HT-29 (cell line): Measurements from ENCODE around the gene TMEM222. TPM values are rescaled to one million over a fixed set of nuclear protein-coding genes. Genes with fewer than 3 reads are reported as not detected.
"Not testable (repeated sequence)": the region's sequence is repeated elsewhere in the genome, so short reads cannot be mapped to it uniquely, and the experiment has no call there.

Experiments used
- DNase-seq: peaks from one replicate; pipeline ENCODE4 v3.0.0-alpha.2; 2015; ENCODE audit warnings: low spot score
- total RNA-seq: library from RNA; depleted of rRNA; stranded (reverse); fragments of >200 nt; shearing (Covaris generic); gene quantifications from 2 replicates; pipeline ENCODE4 v1.2.3, GENCODE V29; 2014; rRNA removed

TMEM222 gene, protein sequence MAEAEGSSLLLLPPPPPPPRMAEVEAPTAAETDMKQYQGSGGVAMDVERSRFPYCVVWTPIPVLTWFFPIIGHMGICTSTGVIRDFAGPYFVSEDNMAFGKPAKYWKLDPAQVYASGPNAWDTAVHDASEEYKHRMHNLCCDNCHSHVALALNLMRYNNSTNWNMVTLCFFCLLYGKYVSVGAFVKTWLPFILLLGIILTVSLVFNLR
- 80.1 and 90.2 TPM in 2 replicates for total RNA-seq

DNA sequence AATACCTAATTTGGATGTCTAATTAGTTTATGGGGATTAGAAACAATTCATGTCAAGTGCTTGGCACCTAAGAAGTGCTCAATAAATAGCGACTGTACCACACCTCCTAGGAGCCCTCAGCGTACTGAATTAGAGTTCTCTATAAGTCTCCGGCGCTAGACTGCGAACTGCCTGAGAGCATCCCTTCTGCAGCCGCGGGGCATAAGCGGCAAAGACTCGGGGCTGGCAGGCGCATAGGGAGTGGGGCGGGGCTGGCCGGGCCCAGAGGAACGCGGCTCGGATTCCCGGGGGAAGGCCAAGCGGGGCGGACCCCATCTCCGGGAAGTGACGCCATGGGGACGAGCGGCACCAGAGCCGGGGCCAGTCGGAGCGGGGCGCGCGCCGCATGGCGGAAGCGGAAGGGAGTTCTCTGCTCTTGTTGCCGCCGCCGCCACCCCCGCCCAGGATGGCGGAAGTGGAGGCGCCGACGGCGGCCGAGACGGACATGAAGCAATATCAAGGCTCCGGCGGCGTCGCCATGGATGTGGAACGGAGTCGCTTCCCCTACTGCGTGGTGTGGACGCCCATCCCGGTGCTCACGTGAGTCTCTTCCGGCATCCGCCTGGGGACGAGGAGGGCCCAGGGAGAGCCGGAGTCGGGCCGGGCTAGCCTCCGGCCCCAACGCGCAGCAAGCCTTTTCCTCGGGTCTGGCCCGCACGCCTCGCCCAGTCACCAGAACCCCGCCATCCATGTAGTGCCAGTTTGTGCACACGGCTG, at the start of gene TMEM222:
TMEM222 (plus strand) TSS at position 351 of the 756 bp plus-strand sequence; CDS start at position 386, 35 bp downstream.
- DNase-seq, result peak; percentile 96

DNA sequence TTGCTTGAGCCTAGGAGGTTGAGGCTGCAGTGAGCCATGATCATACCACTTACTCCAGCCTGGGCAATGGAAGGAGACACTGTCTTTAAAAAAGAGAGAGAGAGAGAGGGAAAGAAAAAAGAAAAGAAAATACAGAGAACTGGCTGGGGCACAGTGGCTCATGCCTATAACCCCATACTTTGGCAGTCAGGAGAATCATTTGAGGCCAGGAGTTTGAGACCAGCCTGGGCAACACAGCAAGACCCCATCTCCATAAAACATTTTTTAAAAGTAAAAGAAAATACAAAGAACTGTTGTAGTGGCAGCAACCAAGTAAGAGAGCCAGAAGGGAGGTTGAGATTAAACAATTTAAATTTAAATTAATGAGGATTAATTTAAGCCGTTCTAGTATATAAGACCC, 47.8 kb upstream of the TMEM222 start:
- DNase-seq, result no peak

DNA sequence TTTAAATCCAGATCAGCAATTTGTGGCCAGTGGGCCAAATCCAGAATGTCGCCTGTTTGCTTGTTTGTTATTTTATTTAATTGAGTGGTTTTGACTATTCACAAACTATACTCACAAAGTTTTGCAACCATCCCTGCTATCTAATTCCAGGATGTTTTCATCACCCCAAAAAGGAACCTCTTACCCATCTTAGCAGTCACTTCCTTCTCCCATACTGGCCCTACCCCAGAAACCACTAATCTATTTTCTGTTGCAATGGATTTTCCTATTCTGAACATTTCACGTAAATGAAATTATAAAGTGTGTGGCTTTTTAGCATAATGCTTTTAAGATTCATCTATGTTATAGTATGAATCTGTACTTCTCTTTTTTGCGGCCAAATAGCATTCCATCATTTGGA, 46.3 kb upstream of the TMEM222 start:
- DNase-seq, result no peak

DNA sequence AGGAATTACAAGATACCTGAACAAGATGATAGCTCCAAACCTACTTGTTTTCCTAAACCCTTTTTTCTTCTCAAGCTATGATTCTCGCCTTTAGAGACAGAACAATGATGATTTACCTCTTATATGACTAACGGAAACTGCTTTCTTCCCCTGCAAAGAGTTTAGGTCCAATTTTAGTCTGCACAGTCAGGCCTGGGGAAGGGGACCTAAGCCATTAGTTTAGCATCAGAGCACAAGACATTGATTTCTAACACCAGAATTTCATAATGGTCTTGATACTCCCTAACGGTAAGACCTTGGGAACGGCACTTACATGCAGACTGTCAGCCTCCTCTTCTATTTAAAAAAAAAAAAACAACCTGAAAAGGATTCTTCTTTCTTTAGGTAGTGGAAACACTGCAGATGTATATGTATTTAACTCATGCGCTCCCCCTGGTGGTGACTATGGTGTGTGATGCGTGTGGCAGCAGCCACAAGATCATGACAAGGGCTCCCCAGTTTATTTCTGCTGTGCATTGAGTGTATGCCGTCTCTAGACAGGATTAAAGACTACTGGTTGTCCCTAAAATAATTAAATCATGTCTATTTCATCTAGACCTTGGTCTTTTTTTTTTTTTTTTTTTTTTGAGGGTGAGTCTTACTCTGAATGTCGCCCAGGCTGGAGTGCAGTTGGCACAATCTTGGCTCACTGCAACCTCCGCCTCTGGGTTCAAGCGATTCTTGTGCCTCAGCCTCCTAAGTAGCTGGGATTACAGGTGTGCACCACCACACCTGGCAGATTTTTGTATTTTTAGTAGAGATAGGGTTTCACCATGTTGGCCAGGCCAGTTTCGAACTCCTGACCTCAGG, 37.3 kb upstream of the TMEM222 start:
- peak; percentile 92 for DNase-seq

DNA sequence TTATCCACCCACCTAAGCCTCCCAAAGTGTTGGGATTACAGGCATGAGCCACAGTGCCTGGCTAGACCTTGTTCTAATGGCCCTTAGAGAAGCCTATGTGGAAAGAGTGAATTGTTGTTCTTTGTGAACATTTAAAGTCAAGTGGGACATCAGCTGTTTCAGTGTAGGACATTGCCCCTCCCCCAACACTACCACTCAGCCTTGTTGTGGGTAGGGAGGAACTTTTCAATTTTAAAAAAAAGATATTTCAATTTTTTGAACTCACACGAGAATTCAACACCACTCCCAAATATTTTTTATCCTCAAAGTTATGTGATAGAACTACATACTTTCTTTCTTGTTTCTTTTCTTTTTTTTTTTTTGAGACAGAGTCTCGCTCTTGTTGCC, 36.7 kb upstream of the TMEM222 start:
- DNase-seq, result no peak

DNA sequence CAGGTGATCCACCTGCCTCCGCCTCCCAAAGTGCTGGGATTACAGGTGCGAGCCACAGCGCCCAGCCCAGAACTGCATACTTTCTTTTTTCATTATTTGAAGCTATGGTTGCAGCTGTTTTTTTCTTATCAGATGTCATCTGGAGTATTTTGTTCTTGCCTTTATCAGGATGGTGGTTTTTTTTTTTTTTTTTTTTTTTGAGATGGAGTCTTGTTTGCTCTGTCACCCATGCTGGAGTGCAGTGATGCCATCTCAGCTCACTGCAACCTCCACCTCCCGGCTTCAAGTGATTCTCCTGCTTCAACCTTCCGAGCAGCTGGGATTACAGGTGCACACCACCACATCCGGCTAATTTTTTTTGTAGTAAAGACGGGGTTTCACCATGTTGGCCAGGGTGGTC, 36.1 kb upstream of the TMEM222 start:
- not testable (repeated sequence) for DNase-seq

DNA sequence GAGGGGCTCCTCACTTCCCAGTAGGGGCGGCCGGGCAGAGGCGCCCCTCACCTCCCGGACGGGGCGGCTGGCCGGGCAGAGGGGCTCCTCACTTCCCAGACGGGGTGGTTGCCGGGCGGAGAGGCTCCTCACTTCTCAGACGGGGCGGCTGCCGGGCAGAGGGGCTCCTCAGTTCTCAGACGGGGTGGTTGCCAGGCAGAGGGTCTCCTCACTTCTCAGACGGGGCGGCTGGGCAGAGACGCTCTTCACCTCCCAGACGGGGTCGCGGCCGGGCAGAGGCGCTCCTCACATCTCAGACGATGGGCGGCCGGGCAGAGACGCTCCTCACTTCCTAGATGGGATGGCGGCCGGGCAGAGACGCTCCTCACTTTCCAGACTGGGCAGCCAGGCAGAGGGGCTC, 32.8 kb upstream of the TMEM222 start:
- DNase-seq, result not testable (repeated sequence)

DNA sequence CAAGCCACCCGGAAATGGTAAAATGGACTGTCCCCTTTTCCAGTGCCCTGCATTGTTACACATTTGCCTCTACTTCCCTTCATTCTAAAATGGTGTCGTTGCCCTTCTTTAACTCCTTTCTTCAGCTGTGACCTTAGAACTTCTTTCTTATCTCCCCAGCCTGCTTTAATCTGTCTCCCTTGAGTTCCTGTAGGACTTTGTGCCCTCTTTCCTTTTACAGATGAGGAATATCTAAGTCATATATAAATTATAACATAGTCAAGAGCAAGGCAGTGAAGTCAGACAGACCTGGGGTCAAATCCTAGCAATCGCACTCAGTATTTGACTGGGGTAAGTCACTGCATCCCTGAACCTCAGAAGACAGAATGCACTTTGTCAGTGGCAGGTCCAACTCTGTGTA, 31.4 kb upstream of the TMEM222 start:
- DNase-seq, result no peak

DNA sequence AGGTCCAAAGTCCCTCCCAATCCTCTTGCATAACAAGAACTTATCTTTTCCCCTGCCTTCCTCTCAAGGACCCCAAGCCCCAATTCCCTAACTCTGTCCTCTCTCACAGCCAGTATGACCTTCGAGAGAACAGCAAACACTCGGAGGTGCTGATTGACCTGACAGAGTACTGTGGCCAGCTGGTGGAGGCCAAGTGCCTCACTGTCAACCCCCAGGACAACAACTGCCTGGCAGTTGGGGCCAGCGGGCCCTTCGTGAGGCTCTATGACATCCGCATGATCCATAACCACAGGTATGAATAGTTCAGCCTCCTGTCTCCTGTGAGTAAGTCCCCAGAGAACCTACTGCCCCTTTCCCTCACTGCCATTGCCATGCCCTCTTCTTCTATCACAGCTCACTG, 29.9 kb upstream of the TMEM222 start:
- DNase-seq, result no peak

DNA sequence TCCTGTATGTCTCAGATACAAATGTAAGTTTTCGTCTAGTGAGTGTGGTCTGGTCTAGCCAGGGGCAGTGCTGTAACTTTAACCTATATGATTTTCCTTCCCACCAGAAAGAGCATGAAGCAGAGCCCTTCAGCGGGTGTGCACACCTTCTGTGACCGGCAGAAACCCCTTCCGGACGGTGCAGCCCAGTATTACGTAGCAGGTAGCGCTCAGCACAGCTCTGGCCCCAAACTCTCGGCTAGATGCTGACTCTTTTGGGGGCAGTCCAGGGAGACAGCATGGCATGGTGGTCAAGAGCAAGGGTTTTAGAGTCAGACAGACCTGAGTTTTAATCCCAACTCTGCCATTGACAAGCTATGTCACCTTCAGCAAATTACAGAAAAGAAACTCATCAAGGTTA, 28.0 kb upstream of the TMEM222 start:
- no peak for DNase-seq

DNA sequence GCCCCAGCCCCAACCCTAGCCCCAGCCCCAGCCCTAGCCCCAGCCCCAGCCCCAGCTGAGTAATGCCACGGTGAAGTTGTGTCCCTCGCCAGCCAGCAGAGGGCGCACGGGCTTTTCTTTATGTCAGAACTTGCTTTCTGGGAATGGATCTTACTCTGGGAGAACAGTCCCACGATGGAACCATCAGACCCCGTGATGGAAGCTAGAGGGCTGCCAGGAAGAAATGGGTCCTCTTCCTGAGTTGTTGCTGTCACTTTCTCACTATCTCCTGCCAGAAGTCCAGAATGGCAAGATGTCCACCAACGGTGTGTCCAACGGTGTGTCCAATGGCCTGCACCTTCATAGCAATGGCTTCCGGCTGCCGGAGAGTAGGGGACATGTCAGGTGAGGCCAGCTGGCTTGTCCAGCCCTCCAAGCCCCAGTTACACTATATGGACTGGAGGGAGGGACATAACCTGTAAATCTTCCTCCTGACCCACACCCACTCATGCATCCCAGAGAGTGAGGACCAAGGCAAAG, 25.1 kb upstream of the TMEM222 start:
- peak; percentile 48 for DNase-seq

DNA sequence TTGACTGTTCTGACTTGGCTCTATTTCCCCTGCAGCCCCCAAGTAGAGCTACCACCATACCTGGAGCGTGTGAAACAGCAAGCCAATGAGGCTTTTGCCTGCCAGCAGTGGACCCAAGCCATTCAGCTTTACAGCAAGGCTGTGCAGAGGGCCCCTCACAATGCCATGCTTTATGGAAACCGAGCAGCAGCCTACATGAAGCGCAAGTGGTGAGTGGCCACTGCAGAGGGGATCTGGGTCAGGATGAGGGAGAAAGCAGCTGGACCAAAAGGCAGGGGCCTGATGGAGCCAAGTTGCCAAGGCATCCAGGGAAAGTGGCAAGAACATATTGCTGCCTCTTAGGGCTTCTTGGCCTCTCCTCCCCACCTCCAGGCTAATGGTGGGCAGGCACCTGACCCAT, 24.1 kb upstream of the TMEM222 start:
- no peak for DNase-seq

DNA sequence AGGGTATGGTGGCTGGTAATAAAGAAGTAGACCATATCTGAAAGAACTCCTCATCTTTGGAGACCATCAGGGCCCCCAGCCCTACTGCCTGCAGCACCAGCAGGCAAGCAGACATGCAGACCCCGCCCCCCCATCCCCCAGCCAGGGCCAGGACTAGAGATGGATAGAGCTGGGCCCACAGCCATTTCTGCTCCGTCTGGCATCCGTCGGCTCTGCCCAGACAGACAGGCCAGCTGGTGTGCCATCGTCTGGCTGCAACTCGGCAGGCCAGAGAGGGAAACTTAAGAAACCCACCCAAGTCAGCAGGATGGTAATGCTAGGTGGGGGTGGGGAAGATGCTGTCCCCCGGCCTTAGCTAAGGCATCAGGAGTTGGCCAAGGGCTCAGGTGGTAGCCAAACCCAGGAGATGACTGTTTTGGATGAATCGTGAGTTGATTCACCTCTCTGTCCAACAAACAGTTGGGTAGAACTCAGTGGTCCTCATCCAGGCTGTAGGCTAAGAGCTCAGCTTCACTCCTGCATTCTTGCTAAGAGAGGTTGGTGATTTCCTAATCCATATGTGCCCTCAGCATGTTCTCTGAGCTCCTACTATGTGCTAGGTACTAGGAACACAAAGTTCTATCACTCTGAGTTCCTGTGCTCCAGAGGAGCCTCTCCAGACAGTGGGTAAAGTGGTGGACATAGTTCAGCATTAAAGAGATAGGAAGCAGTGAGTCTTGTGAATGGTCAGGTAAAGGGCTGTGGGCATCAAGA, 23.2 kb upstream of the TMEM222 start:
- no peak for DNase-seq

DNA sequence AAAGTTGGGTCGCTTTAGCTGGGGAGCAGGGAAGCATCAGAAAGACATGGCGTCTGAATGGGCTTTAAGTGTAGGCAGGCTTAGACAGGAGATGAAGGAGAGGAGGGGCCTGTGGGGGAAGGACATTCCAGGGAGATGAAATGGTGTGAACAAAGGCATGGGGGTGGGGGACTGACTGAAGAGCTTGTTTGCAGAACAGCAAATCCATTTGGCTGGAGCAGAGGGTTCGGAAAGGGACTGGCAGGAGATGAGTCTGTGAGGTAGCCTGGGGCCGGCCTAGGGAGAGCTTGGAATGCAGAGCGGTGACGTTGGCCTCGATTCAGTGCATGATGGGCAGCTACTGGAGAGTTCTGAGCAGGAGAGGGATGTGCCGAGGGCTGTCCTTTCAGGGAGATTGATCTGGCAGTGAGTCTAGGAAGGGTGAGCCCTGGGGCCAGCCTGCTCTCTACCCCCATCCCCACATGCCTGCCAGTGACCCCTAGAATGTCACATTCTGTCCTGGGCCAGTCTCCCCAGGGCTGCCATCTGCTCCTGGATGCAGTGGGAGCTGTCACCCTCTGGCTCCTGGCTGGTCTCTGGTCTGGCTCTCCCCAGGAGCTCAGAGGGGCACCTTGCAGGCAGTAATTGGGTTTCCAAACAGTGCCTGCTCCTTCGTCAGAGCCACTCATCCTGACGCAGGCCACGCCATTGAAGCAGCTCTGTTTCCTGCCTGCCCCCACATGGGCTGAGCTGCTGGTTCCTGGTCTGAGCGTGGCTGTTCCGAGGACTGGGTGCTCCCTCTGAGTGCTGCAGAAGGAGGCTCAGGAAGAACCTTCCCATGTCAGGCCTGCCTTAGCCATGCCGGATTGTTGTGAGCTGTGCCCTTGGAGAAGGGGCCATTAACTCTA, 22.3 kb upstream of the TMEM222 start:
- no peak for DNase-seq

DNA sequence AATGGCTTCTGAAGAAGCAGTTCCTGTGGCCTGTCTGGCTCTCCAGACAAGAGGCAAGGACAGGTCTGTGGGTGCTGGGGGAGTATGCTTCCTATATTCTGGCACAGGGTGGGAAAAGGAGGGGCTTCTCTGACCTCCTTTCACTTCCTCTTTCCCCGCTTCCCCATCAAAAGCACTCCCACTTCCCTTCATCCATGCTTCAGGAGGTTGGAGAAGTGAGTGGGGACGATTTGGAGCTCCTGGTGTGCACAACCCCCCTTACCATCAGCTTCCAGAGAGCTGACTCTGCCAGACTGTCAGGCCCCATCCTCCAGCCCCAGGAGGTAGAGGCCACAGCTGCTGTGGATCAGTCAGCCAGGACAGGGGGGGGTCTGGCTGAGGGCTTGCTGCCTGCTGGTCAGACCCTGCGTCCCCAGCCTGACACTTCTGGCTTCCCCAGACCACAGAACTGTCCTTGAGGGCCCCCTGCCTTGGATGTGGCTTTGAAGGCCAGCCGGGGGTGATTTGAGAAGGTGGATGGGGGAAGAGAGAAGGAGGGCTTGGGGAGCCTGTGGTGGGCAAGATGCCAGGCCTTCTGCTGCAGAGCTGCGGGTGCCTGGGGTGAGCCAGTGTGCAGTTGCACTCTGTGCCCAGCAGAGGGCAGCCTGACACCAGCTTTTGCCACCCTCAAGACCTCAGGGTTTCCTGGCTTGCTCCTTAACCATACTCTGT, 21.5 kb upstream of the TMEM222 start:
- DNase-seq, result peak; percentile 94

DNA sequence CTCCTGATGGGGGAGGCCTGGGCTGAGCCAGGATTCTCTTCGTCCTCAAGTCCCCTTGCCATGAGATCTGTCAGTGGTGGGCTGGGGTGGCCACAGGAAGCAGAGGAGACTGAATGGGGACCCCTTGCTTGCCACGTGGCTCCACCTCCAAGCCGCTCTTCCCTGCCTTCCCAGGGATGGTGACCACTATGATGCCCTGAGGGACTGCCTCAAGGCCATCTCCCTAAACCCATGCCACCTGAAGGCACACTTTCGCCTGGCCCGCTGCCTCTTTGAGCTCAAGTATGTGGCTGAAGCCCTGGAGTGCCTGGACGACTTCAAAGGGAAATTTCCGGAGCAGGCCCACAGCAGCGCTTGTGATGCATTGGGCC, 20.9 kb upstream of the TMEM222 start:
- no peak for DNase-seq

DNA sequence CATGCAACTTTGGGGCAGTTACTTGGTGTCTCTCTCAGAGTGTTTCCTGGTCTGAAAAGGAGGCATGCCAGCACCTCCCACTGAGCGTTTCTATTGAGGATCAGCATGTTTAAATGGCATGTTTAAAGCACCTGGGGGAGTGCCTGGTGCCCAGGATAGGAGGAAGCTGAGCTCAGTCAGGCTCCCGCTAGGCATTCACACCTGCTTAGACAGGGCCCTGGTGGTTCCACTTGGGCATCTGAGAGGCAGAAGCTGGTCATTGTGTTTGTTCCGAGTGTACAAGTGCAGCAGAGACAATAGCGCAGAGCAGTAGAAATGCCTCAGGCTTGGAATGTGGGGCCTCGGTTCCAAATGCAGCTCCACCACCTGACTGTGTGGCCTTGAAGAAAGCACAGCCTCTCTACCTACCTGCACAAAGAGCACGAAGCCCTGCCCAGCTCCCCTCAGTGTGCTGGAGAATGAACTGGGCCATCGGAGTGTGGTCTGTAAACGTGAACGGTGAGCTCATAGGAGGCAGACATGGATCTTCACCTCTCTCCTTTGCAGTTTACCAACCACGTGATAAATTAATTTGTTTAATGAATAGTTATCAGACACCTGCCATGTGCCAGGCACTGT, 20.3 kb upstream of the TMEM222 start:
- no peak for DNase-seq

DNA sequence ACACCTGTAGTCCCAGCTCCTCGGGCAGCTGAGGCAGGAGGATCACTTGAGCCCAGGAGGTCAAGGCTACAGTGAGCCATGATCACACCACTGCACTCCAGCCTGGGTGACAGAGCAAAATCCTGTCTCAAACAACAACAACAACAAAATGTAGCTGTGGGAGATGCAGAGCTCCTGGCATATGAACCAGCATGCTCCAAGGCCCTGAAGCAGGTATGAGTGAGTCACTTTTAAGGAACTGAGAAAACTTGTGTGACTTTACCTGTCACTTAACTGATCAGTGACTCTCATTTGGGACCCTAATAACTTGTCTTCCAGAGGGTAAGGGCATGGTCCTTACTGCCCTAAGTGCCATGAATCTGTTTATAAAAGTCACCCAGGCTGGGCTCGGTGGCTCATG, 19.4 kb upstream of the TMEM222 start:
- DNase-seq, result no peak

DNA sequence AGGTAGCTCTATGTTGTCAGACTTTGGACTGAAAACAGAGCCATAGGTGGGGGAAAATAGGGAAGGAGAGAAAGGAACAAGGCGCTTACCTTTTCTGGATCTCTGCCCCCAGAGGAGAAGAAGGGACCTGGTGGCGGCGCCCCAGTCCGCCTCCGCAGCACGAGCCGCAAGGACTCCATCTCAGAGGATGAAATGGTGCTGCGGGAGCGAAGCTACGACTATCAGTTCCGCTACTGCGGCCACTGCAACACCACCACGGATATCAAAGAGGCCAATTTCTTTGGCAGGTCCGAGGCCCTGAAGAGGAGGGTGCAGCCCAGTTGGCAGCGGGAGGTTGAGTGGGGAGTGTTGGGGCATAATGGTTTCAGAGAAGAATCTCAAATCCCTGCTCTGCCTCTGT, 18.5 kb upstream of the TMEM222 start:
- DNase-seq, result no peak
